ENCODE measurements around the gene GNG13.

The GNG13 gene

DNA sequence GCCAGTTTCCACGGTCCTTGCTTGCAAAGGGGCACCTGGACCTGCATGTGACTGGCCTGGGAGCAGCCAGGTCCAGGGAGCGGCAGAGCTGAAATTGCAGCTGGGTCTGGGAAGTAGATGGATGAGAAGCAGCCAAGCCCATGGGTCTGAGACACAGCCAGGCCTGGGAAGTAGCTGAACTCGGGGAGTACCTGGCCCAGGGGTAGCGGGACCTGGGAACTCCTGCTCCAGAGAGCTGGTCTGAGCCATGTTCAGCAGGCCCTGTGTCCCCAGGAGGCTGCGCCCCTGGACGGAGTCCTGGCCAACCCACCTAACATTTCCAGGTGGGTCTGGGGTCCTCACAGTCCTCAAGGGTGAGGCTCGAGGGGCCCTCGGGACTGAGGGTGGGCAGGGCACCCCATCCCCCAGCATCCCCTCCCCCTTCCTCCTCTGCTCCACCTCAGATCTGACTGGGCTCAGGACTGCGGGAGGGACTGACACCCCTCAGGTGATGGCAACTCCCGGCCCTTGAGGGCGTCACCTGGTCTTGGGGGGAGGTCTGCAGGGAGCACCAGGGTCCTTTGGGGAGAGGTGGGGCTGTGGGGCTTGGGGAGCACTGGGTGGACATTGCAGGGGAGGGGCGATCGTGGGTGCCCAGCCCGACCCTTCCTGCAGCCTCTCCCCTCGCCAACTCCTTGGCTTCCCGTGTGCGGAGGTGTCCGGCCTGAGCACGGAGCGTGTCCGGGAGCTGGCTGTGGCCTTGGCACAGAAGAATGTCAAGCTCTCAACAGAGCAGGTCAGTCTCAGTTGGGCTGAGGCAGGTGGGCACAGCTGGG is 37.0 kb downstream of the GNG13 start:
- Mint-ChIP-seq H3K27ac (no peak overlapping the region), H3K36me3 (ENCODE audit: low read depth) (no peaks in the 10 kb centered on the region), H3K4me1 (peaks cover 4% of the 10 kb centered on the region), H3K9me3 (no peaks in the 10 kb centered on the region), H3K4me3 (no peak overlapping the region), H3K27me3 (ENCODE audit: low read depth) (no peaks in the 10 kb centered on the region)
- TF ChIP-seq, protein P1, sequence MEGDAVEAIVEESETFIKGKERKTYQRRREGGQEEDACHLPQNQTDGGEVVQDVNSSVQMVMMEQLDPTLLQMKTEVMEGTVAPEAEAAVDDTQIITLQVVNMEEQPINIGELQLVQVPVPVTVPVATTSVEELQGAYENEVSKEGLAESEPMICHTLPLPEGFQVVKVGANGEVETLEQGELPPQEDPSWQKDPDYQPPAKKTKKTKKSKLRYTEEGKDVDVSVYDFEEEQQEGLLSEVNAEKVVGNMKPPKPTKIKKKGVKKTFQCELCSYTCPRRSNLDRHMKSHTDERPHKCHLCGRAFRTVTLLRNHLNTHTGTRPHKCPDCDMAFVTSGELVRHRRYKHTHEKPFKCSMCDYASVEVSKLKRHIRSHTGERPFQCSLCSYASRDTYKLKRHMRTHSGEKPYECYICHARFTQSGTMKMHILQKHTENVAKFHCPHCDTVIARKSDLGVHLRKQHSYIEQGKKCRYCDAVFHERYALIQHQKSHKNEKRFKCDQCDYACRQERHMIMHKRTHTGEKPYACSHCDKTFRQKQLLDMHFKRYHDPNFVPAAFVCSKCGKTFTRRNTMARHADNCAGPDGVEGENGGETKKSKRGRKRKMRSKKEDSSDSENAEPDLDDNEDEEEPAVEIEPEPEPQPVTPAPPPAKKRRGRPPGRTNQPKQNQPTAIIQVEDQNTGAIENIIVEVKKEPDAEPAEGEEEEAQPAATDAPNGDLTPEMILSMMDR (IDR thresholded peaks at IDR 0.05; ENCODE audit: unreplicated experiment in 3 of 3), result no peak

DNA sequence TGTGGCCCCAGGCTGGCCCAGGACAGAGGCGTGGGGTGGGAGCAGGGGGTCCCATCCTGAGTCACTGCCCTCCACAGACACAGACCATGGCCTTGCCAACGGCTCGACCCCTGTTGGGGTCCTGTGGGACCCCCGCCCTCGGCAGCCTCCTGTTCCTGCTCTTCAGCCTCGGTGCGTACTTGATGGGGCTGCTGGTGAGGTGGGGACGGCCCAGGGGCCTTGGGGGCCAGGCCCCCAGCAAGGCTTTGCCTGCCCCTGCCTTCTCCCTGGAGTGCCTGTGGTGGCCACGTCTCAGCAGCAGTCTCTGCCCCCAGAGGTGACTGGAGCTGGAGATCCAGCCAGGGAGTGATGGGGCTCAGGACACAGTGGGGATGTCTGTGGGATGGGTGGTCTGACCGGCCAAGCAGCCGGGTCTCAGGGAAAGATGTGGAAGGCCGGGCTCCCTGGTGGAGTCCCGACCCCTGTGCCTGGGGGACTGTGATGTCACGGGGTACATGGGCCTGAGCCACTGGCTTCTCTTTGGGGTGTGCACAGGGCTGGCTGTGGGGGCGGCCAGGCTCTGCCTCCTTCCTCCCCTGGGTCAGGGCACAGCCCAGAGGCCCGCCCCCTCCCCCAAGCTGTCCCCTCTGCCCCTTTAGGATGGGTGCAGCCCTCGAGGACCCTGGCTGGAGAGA is 37.8 kb downstream of the GNG13 start:
- Mint-ChIP-seq H3K4me3 (no peak overlapping the region), H3K9me3 (no peaks in the 10 kb centered on the region), H3K27ac (no peak overlapping the region), H3K36me3 (ENCODE audit: low read depth) (no peaks in the 10 kb centered on the region), H3K4me1 (peaks cover 4% of the 10 kb centered on the region), H3K27me3 (ENCODE audit: low read depth) (no peaks in the 10 kb centered on the region)
- TF ChIP-seq, protein P1 (IDR thresholded peaks at IDR 0.05; ENCODE audit: unreplicated experiment in 3 of 3), result no peak

DNA sequence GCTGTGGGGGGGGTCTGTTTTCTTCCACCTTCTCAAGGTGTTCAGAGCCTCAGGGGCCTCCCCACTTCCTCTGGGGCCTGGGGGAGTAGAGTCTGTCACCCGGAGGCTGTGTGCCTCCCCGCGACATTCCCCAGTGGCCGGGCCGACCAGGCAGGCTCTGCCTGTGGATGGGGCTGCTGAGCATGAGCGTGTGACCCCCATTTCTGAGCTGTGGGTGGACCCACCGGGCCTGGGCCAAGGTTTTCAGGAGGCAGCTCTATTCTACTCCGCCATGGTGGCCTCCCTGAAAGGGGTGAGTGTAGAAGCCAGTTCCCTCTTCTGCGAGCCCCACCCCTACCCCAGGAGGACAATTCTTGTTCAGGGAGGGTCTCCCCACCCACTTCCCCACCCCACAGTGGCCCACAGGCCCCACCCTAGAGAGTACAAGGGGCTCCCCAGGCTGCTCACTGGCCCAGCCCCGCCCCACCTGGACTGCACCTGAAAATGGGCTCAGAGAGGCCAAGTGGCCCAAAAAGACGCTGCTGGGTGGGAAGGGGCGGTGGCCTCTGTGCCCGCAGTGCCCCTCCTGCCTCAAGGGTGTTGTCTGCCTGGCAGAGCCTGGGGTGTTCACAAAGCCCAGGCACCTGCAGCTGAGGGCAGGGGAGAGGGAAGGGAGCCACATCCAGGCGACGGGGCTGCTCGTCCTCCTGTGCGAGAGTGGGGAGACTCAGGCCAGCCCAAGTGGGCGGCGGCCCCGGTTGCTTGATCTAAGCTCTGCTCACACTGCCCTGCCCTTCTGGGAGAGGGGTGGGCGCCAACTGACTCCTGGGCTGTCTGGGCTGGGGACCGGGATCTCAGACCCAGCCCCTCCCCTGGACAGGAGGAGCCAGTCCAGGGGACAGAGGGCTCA is 38.7 kb downstream of the GNG13 start:
- Mint-ChIP-seq H3K4me1 (peaks cover 4% of the 10 kb centered on the region), H3K4me3 (no peak overlapping the region), H3K27me3 (ENCODE audit: low read depth) (no peaks in the 10 kb centered on the region), H3K36me3 (ENCODE audit: low read depth) (no peaks in the 10 kb centered on the region), H3K27ac (no peak overlapping the region), H3K9me3 (no peaks in the 10 kb centered on the region)
- TF ChIP-seq, protein P1 (IDR thresholded peaks at IDR 0.05; ENCODE audit: unreplicated experiment in 3 of 3), result no peak

DNA sequence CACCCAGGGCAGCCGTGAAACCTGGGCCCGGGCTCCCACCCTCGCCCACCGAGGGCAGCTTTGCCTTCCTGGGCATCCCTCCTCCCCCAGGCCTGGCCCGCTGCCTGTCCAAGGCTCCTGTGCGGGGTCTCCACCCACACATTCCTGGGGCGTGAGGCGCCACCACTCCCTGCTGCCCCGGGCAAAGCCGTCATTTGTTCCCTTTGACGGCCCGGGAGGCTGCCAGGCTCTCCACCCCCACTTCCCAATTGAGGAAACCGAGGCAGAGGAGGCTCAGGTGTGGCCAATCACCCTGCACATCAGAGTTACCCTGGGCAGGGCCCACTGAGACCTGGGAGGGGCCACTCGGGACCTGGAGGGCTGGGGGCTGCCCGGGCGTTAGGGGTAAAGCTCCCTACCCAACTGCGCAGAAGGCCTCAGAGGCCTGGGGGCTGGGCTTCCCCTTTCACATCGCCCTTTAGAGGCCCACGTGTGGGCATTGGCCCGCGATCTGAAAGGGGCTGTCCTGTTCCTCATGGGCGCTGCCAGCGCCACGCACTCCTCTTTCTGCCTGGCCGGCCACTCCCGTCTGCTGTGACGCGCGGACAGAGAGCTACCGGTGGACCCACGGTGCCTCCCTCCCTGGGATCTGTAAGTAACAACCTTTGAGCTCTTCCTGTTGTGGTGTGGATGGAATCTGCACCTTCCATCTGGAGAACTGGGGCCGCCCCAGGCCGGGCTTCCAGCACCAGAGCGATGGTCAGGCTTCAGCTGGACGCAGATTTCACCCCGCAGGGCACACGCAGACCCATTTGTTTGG is 39.8 kb downstream of the GNG13 start, which contains the start of gene MSLN:
Gene MSLN (plus strand): TSS at position 190 of the 799 bp plus-strand sequence. CDS start 1,947 bp downstream, outside the sequence.
- peak within 1 kb of the TSS; percentile 2 to 44 (median 18) for H3K4me3 Mint-ChIP-seq
- peak within 1 kb of the TSS in 2 of 3 experiments; percentile 54 to 85 for H3K27ac Mint-ChIP-seq
- H3K36me3 Mint-ChIP-seq (ENCODE audit: low read depth), result no peaks in the 10 kb centered on the region
- H3K27me3 Mint-ChIP-seq (ENCODE audit: low read depth), result no peaks in the 10 kb centered on the region
- TF ChIP-seq, protein P1 (IDR thresholded peaks at IDR 0.05; ENCODE audit: unreplicated experiment in 3 of 3), result no peak
- H3K9me3 Mint-ChIP-seq, result peaks cover 3% of the 10 kb centered on the region
- peaks cover 4% of the 10 kb centered on the region for H3K4me1 Mint-ChIP-seq

DNA sequence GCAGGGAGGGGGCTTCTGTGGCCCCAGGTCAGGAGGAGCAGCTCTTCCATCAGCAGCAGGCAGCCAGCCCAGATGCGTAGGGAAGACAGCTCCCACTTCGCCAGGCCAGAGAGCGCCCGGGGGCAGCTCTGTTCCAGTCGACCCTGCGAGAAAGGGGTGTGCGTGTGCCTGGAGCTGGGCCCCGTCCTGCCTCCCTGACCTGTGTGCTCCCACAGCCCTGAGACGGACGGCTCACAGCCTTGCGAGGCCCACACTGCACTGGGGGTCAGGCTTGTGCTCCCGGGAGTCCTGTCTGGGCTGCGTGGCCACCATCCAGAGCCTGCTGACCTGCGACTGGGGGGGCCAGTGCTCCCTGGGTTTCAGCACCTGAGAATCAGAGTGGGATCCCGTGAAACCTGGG is 40.5 kb downstream of the GNG13 start:
- peaks cover 3% of the 10 kb centered on the region for H3K9me3 Mint-ChIP-seq
- H3K27me3 Mint-ChIP-seq (ENCODE audit: low read depth), result no peaks in the 10 kb centered on the region
- TF ChIP-seq, protein P1 (IDR thresholded peaks at IDR 0.05; ENCODE audit: unreplicated experiment in 3 of 3), result no peak
- H3K27ac Mint-ChIP-seq, result peak overlapping the region in 2 of 3 experiments; percentile 24 to 73
- H3K4me1 Mint-ChIP-seq, result peaks cover 4% of the 10 kb centered on the region
- no peak overlapping the region for H3K4me3 Mint-ChIP-seq
- no peaks in the 10 kb centered on the region for H3K36me3 Mint-ChIP-seq (ENCODE audit: low read depth)
